ENCODE data around the gene RNASEH2A.

RNASEH2A gene

DNA sequence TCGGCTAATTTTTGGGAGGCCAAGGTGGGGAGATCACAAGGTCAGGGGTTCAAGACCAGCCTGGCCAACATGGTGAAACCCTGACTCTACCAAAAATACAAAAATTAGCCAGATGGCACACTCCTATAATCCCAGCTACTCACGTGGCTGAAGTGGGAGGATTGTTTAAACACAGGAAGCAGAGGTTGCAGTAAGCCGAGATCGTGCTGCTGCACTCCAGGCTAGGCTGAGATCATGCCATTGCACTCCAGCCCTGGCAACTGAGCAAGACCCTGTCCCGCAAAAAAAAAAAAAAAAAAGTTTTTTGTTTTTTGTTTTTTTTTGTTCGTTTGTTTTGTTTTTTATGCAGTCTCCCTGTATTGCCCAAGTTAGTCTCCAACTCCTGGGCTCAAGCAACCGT lies 53.2 kb downstream of the RNASEH2A start:
- no peak for DNase-seq (ENCODE audit: low read depth in 3 of 3)
